COR-L47 (cell line): ENCODE measurements around the gene FAM184B.
A peak's percentile ranks its signal among the peaks of the same experiment; 100 is the strongest.

ENCODE experiments used
- DNase-seq: peaks from one replicate; lab custom pipeline; 2025; lab: John Stamatoyannopoulos, UW

FAM184B gene

GRCh38 chr4:17781300-17782287 is at the start of gene FAM184B:
FAM184B (minus strand) TSS chr4:17781621; CDS start chr4:17781299, 322 bp downstream.
- peak; percentile 50 for DNase-seq

GRCh38 chr4:17823871-17824669 is 42.6 kb upstream of the FAM184B start:
- DNase-seq = no peak

GRCh38 chr4:17817027-17817426 is 35.6 kb upstream of the FAM184B start:
- peak; percentile 36 for DNase-seq

- no peak for DNase-seq
These were observed 34.7 kb upstream of the FAM184B start for GRCh38 chr4:17816142-17816541.

GRCh38 chr4:17814140-17814539 is 32.7 kb upstream of the FAM184B start:
- DNase-seq = no peak

- no peak for DNase-seq
These were observed 31.4 kb upstream of the FAM184B start for GRCh38 chr4:17812801-17813200.

- DNase-seq = no peak
These were observed 30.7 kb upstream of the FAM184B start for GRCh38 chr4:17812125-17812524.

- peak; percentile 39 for DNase-seq
These were observed 29.7 kb upstream of the FAM184B start for GRCh38 chr4:17811078-17811603.

- peak; percentile 99 for DNase-seq
These were observed 29.0 kb upstream of the FAM184B start, which contains the start of the genes DCAF16 and NCAPG for GRCh38 chr4:17810260-17811077. DCAF16 (minus strand) TSS chr4:17810757; CDS start chr4:17804141, 6,616 bp downstream. NCAPG (plus strand) TSS chr4:17810979; CDS start chr4:17811078, 99 bp downstream.

- DNase-seq = no peak
These were observed 28.2 kb upstream of the FAM184B start for GRCh38 chr4:17809667-17810066.

GRCh38 chr4:17807446-17807845 is 26.0 kb upstream of the FAM184B start:
- no peak for DNase-seq

GRCh38 chr4:17805580-17806155 is 24.2 kb upstream of the FAM184B start:
- DNase-seq = no peak

GRCh38 chr4:17797808-17798207 is 16.4 kb upstream of the FAM184B start:
- DNase-seq = no peak

GRCh38 chr4:17794730-17795129 is 13.3 kb upstream of the FAM184B start:
- DNase-seq = no peak

GRCh38 chr4:17788956-17789355 is 7.5 kb upstream of the FAM184B start:
- no peak for DNase-seq

- no peak for DNase-seq
These were observed 5.9 kb upstream of the FAM184B start for GRCh38 chr4:17787315-17787714.

- no peak for DNase-seq
These were observed 5.1 kb upstream of the FAM184B start for GRCh38 chr4:17786567-17786966.

- DNase-seq = no peak
These were observed 4.4 kb upstream of the FAM184B start for GRCh38 chr4:17785858-17786257.

GRCh38 chr4:17780501-17781299 is 721 bp downstream of the FAM184B start:
- peak; percentile 5 for DNase-seq

GRCh38 chr4:17778431-17778830 is 3.0 kb downstream of the FAM184B start:
- no peak for DNase-seq
